Activated CD8-positive, alpha-beta memory T cell treated with anti-CD3 and anti-CD28 coated beads, Interleukin-2, amount 10 ng/mL, durations not matched to agents 7 days and 5 days (primary cell): Measurements from ENCODE around the gene ESRRG. TPM values are rescaled to one million over a fixed set of nuclear protein-coding genes. Genes with fewer than 3 reads are reported as not detected.

ENCODE experiments used
- ATAC-seq: fragments of 150-1000 bp; cut with Tn5 transposase; one replicate; pipeline ENCODE4 v1.10.0; 2021; ENCODE audit warnings: moderate library complexity
- CTCF ChIA-PET: fragments of 350-600 bp; sonication (Branson Sonifier 250); formaldehyde crosslinking; loops from one replicate; lab custom pipeline; 2021; ENCODE audit warnings: antibody characterized with exemption; lab: Charles Lee
- DNase-seq: peaks from one replicate; pipeline ENCODE4 v3.0.0-alpha.2; 2020
- H3K27ac Mint-ChIP-seq: one replicate; pipeline ENCODE4 v1.8.0; 2021; ENCODE audit warnings: mild to moderate bottlenecking, mixed read lengths
- H3K27me3 Mint-ChIP-seq: one replicate; pipeline ENCODE4 v1.8.0; 2021; ENCODE audit warnings: mixed read lengths
- H3K36me3 Mint-ChIP-seq: one replicate; pipeline ENCODE4 v1.8.0; 2021; ENCODE audit warnings: mild to moderate bottlenecking, mixed read lengths
- H3K4me1 Mint-ChIP-seq: one replicate; pipeline ENCODE4 v1.8.0; 2021; ENCODE audit warnings: mixed read lengths
- H3K4me3 Mint-ChIP-seq: one replicate; pipeline ENCODE4 v1.8.0; 2021; ENCODE audit warnings: mild to moderate bottlenecking, moderate library complexity, mixed read lengths
- H3K9me3 Mint-ChIP-seq: one replicate; pipeline ENCODE4 v1.8.0; 2022; ENCODE audit warnings: low read depth, mixed read lengths
- total RNA-seq, 2 experiments: library from RNA; stranded (reverse); gene quantifications; one replicate each; pipeline ENCODE4 v1.2.3, GENCODE V29; 2021

Gene ESRRG
- total RNA-seq, 2 experiments from 2014 or later, result not detected

DNA sequence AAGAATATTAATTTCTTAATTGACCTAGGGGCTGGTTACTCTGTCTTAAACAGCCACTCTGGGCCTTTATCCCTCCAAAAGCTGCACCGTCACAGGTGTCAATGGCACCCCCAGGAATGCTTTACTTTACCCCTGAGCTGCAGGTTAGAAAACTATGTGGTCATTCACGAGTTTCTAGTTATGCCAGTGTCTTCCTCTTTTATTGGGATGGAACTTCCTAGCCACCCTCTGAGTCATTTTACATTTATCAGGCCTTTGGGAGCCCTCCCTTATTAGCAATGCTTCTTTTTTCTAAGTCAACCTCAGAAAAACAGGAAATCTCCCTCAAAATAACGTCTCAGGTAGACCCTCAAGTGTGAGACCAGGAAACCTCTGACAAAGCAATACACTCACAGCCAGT, 240.6 kb downstream of the ESRRG start:
- H3K27me3 Mint-ChIP-seq, result no peaks in the 10 kb centered on the region
- DNase-seq, result no peak
- no peaks in the 10 kb centered on the region for H3K4me1 Mint-ChIP-seq
- H3K27ac Mint-ChIP-seq, result no peak overlapping the region
- no peaks in the 10 kb centered on the region for H3K36me3 Mint-ChIP-seq
- H3K4me3 Mint-ChIP-seq, result no peak overlapping the region
- H3K9me3 Mint-ChIP-seq, result peaks cover 3% of the 10 kb centered on the region
- no peak for ATAC-seq
- CTCF ChIA-PET, result no interaction called here

GRCh38 chr1:216478238-216478637, 245.0 kb downstream of the ESRRG start:
- Mint-ChIP-seq H3K36me3 (no peaks in the 10 kb centered on the region), H3K27me3 (no peaks in the 10 kb centered on the region), H3K27ac (no peak overlapping the region), H3K4me1 (no peaks in the 10 kb centered on the region), H3K9me3 (peaks cover 11% of the 10 kb centered on the region), H3K4me3 (no peak overlapping the region)
- ATAC-seq, result no peak
- no peak for DNase-seq
- CTCF ChIA-PET, result no interaction called here

- Mint-ChIP-seq H3K4me3 (no peak overlapping the region), H3K4me1 (no peaks in the 10 kb centered on the region), H3K27me3 (no peaks in the 10 kb centered on the region), H3K9me3 (peaks cover 17% of the 10 kb centered on the region), H3K27ac (no peak overlapping the region), H3K36me3 (no peaks in the 10 kb centered on the region)
- no peak for ATAC-seq
- no peak for DNase-seq
- CTCF ChIA-PET, result no interaction called here
Measured at GRCh38 chr1:216476341-216476740, 246.9 kb downstream of the ESRRG start.

DNA sequence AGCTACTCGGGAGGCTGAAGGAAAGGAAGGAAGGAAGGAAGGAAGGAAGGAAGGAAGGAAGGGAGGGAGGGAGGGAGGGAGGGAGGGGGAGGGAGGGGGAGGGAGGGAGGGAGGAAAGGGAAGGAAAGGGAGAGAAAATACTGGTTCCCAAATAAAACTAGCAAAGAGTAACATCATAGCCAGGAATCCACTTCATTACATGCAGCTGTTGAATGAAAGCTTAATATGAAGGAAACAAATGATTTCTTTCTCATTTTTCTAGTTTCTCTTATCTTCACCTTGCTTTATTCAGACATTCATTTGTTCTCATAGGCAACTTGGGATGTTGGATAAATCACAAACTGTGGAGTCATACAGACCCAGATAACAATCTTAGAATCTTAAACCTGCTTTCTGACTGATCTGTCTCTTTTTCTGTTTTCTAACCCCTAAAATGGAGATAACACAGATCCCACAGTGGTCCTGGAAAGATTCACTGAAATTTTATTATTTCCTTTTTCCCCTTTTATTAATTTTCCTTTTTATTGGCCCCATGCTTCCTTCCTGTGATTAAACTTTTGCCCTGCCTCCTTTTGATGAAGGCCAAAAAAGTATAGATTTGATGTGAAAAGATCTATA, 247.5 kb downstream of the ESRRG start:
- H3K4me1 Mint-ChIP-seq, result no peaks in the 10 kb centered on the region

GRCh38 chr1:216466162-216466801, 256.9 kb downstream of the ESRRG start:
- H3K27ac Mint-ChIP-seq, result no peak overlapping the region

More for the DNA sequence above, 247.5 kb downstream of the ESRRG start:
- CTCF ChIA-PET, result no interaction called here
- ATAC-seq (no peak), DNase-seq (no peak)
- H3K36me3 Mint-ChIP-seq, result no peaks in the 10 kb centered on the region
- H3K27ac Mint-ChIP-seq, result no peak overlapping the region
- no peak overlapping the region for H3K4me3 Mint-ChIP-seq
- peaks cover 14% of the 10 kb centered on the region for H3K9me3 Mint-ChIP-seq
- H3K27me3 Mint-ChIP-seq, result no peaks in the 10 kb centered on the region

GRCh38 chr1:216464489-216464888, 258.7 kb downstream of the ESRRG start:
- no peaks in the 10 kb centered on the region for H3K36me3 Mint-ChIP-seq
- no peak overlapping the region for H3K4me3 Mint-ChIP-seq
- no peak for ATAC-seq
- H3K4me1 Mint-ChIP-seq, result no peaks in the 10 kb centered on the region
- H3K27ac Mint-ChIP-seq, result no peak overlapping the region
- H3K27me3 Mint-ChIP-seq, result no peaks in the 10 kb centered on the region
- CTCF ChIA-PET, result no interaction called here
- H3K9me3 Mint-ChIP-seq, result no peaks in the 10 kb centered on the region
- DNase-seq, result no peak

More at GRCh38 chr1:216466162-216466801, 256.9 kb downstream of the ESRRG start:
- DNase-seq (no peak), ATAC-seq (no peak)
- no peak overlapping the region for H3K4me3 Mint-ChIP-seq
- H3K36me3 Mint-ChIP-seq, result no peaks in the 10 kb centered on the region
- H3K4me1 Mint-ChIP-seq, result no peaks in the 10 kb centered on the region
- CTCF ChIA-PET, result no interaction called here
- no peaks in the 10 kb centered on the region for H3K27me3 Mint-ChIP-seq
- H3K9me3 Mint-ChIP-seq, result no peaks in the 10 kb centered on the region

GRCh38 chr1:216462066-216462775, 261.0 kb downstream of the ESRRG start:
- CTCF ChIA-PET, result no interaction called here
- H3K27me3 Mint-ChIP-seq, result no peaks in the 10 kb centered on the region

DNA sequence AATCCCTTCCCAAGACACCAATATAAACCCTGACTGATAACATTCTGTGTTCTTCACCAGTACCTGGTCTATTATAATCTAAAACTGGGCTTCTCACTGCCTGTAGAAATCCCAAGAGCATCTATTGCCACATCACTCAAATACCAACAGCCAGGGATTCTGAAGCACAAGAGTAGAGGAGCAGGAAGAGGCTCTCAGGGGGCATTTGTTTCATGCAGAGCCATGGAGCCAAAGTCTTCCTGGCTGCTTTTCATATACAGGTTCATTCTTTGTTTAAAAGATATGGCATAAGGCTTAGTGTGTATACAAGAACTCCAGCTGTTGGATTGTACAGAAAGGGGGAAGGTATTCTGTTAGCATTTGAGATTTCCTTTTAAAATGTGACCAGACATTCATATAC, 261.8 kb downstream of the ESRRG start:
- no peak overlapping the region for H3K27ac Mint-ChIP-seq
- H3K27me3 Mint-ChIP-seq, result no peaks in the 10 kb centered on the region
- H3K36me3 Mint-ChIP-seq, result no peaks in the 10 kb centered on the region
- no peak overlapping the region for H3K4me3 Mint-ChIP-seq
- no peak for DNase-seq
- no peaks in the 10 kb centered on the region for H3K4me1 Mint-ChIP-seq
- CTCF ChIA-PET, result no interaction called here
- no peak for ATAC-seq
- H3K9me3 Mint-ChIP-seq, result no peaks in the 10 kb centered on the region

More at GRCh38 chr1:216462066-216462775, 261.0 kb downstream of the ESRRG start:
- H3K36me3 Mint-ChIP-seq, result no peaks in the 10 kb centered on the region
- DNase-seq (no peak), ATAC-seq (no peak)
- H3K27ac Mint-ChIP-seq, result no peak overlapping the region
- no peak overlapping the region for H3K4me3 Mint-ChIP-seq
- H3K4me1 Mint-ChIP-seq, result no peaks in the 10 kb centered on the region
- no peaks in the 10 kb centered on the region for H3K9me3 Mint-ChIP-seq

DNA sequence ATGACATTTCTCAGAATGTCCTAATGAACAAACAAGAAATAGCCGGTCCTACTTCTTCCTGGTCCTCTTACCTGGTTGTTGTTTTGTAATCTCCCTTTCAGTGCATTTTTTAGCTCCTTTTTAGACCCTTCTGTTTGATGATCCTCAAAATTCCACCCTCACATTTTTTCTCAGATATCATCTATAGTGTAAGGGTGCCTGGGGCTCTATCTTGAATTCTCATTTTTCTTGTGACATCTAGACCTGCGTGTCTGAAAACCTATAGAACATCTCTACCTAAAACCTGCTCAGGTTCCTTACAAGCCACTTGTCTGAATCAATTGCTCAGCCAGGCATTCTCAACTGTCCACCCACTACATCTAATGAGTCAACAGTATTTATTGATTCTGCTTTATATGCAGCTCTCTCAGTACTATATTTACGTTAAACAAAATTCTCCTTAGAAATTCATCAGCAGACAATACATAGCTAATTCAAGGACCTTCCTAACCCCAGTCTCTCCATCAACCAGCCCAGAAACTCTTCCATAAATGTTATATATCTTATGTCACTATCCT, 263.5 kb downstream of the ESRRG start:
- Mint-ChIP-seq H3K36me3 (no peaks in the 10 kb centered on the region), H3K4me3 (no peak overlapping the region), H3K27me3 (no peaks in the 10 kb centered on the region), H3K27ac (no peak overlapping the region), H3K4me1 (no peaks in the 10 kb centered on the region), H3K9me3 (no peaks in the 10 kb centered on the region)
- CTCF ChIA-PET, result no interaction called here
- DNase-seq (no peak), ATAC-seq (no peak)

- Mint-ChIP-seq H3K4me3 (no peak overlapping the region), H3K27me3 (no peaks in the 10 kb centered on the region)
Measured at GRCh38 chr1:216458812-216459211, 264.4 kb downstream of the ESRRG start.

GRCh38 chr1:216457356-216457755, 265.9 kb downstream of the ESRRG start:
- CTCF ChIA-PET, result no interaction called here
- Mint-ChIP-seq H3K27ac (no peak overlapping the region), H3K4me3 (no peak overlapping the region), H3K9me3 (peaks cover 3% of the 10 kb centered on the region), H3K4me1 (no peaks in the 10 kb centered on the region), H3K27me3 (no peaks in the 10 kb centered on the region), H3K36me3 (no peaks in the 10 kb centered on the region)
- ATAC-seq (no peak), DNase-seq (no peak)

More at GRCh38 chr1:216458812-216459211, 264.4 kb downstream of the ESRRG start:
- ATAC-seq (no peak), DNase-seq (no peak)
- Mint-ChIP-seq H3K4me1 (no peaks in the 10 kb centered on the region), H3K27ac (no peak overlapping the region), H3K9me3 (peaks cover 3% of the 10 kb centered on the region), H3K36me3 (no peaks in the 10 kb centered on the region)
- CTCF ChIA-PET, result no interaction called here

GRCh38 chr1:216456682-216457081, 266.5 kb downstream of the ESRRG start:
- H3K4me1 Mint-ChIP-seq, result no peaks in the 10 kb centered on the region
- H3K36me3 Mint-ChIP-seq, result no peaks in the 10 kb centered on the region
- ATAC-seq (no peak), DNase-seq (no peak)
- H3K27ac Mint-ChIP-seq, result no peak overlapping the region
- CTCF ChIA-PET, result no interaction called here
- no peaks in the 10 kb centered on the region for H3K27me3 Mint-ChIP-seq
- H3K9me3 Mint-ChIP-seq, result peaks cover 6% of the 10 kb centered on the region
- no peak overlapping the region for H3K4me3 Mint-ChIP-seq

- Mint-ChIP-seq H3K4me1 (no peaks in the 10 kb centered on the region), H3K4me3 (no peak overlapping the region), H3K27me3 (no peaks in the 10 kb centered on the region), H3K9me3 (peaks cover 6% of the 10 kb centered on the region), H3K36me3 (no peaks in the 10 kb centered on the region), H3K27ac (no peak overlapping the region)
- ATAC-seq, result no peak
- CTCF ChIA-PET, result no interaction called here
- no peak for DNase-seq
Measured at GRCh38 chr1:216453777-216454176, 269.5 kb downstream of the ESRRG start.
